Measurements from ENCODE around the gene ZNF8.

DNA sequence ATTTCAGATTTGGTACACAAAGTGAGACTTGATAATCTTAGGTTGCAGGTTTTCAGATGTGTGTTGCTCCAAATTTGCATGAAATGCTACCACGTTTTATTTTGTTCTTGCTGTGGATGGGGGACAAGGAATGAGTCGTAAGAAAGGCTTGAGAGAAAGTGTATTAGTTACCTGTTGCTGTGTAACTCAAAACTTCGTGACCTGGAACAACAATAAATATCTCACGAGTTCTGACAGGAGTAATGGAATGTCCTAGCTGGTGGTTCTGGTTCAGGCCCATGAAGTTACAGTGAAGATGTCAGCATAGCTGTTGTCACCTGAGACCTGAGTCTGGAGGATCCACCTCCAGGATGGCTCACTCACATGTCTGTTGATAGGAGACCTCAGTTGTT is 1.2 kb downstream of the ZNF8 start:
- TF ChIP-seq, protein P1, sequence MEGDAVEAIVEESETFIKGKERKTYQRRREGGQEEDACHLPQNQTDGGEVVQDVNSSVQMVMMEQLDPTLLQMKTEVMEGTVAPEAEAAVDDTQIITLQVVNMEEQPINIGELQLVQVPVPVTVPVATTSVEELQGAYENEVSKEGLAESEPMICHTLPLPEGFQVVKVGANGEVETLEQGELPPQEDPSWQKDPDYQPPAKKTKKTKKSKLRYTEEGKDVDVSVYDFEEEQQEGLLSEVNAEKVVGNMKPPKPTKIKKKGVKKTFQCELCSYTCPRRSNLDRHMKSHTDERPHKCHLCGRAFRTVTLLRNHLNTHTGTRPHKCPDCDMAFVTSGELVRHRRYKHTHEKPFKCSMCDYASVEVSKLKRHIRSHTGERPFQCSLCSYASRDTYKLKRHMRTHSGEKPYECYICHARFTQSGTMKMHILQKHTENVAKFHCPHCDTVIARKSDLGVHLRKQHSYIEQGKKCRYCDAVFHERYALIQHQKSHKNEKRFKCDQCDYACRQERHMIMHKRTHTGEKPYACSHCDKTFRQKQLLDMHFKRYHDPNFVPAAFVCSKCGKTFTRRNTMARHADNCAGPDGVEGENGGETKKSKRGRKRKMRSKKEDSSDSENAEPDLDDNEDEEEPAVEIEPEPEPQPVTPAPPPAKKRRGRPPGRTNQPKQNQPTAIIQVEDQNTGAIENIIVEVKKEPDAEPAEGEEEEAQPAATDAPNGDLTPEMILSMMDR (IDR thresholded peaks at IDR 0.05 in 2 of 3, conservative IDR thresholded peaks at IDR 0.05 in 1 of 3; ENCODE audit: control insufficient read depth in 2 of 3, extremely low read depth in 1 of 3, insufficient read depth in 1 of 3, low read depth in 3 of 3, low read length in 3 of 3), result no peak
- no peak for TF ChIP-seq POLR2AphosphoS5 (IDR thresholded peaks at IDR 0.05; ENCODE audit: low read length)

Measured in GM12878 (cell line).